HT-29 (cell line): Measurements from ENCODE around the gene RAB5B. TPM values are rescaled to one million over a fixed set of nuclear protein-coding genes. Genes with fewer than 3 reads are reported as not detected.

ENCODE experiments used
- DNase-seq: peaks from one replicate; pipeline ENCODE4 v3.0.0-alpha.2; 2015; ENCODE audit warnings: low spot score
- total RNA-seq: library from RNA; depleted of rRNA; stranded (reverse); fragments of >200 nt; shearing (Covaris generic); gene quantifications from 2 replicates; pipeline ENCODE4 v1.2.3, GENCODE V29; 2014

The RAB5B gene
- total RNA-seq, 1 experiment from 2014 or later, result 35.0 TPM

DNA sequence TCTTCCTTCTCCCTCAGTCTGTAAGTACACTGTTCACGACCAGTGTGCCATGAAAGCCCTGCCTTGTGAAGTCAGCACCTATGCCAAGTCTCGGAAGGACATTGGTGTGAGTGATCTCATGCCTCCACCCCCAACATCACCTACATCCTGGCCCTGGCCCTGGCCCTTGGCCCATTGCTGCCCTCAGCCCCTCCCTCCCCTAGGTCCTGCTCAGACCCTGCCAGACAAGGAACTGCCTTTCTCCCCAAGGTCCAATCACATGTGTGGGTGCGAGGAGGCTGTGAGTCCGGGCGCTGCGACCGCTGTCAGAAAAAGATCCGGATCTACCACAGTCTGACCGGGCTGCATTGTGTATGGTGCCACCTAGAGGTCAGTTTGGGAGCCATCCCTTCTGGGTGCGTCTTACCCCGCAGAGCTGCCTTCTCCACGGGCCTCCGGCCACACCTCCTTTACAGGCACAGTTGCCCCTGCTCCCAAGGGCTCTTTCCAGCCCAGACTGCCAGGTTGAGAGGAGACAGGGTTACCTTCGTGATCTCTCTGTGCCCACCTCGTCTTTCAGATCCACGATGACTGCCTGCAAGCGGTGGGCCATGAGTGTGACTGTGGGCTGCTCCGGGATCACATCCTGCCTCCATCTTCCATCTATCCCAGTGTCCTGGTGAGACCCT, 33.7 kb upstream of the RAB5B start:
- DNase-seq, result peak; percentile 91

DNA sequence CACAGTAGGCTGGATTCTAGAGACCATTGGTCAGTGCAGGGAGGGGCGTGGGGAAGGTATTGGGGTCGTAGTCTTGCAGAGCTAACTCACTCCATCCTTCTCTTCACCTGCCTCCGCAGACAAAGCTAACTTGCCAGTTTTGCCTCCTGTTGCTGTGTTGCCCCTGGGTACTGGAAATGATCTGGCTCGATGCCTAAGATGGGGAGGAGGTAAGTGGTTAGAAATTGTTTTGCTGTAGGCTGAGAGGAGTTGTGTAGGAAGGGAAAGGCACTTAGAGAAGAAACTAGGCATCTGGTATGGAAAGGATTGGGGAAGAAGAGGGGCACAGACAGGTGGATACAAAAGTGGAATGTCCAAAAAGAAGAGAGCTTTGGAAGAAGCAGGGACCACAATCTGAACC, 31.8 kb upstream of the RAB5B start:
- DNase-seq, result no peak

DNA sequence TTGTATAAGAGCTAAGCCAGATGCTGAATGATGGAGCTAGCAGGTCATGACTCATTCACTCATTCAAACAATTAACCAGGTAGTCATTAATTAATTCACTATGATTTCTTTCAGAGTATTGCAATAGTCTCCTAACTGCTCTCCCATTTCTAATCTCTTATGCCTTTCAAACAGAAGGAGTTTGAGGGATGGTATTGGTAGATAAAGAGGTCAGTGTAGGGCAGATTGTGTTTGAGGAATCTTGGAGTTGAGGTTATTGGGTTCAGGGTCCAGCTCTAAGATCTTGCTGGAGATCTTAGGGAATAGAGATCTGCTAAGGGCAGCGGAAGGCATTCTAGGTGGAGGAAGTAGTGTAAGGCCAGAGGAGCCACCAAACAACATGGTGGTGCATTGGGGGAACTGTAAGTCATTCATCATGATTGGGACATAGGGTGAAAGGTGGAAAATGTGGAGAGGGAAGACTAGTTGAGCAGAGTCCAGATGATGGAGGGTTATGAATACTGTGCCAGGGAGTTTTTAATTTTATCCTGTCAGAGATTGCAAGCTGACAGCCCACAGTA, 31.2 kb upstream of the RAB5B start:
- no peak for DNase-seq

DNA sequence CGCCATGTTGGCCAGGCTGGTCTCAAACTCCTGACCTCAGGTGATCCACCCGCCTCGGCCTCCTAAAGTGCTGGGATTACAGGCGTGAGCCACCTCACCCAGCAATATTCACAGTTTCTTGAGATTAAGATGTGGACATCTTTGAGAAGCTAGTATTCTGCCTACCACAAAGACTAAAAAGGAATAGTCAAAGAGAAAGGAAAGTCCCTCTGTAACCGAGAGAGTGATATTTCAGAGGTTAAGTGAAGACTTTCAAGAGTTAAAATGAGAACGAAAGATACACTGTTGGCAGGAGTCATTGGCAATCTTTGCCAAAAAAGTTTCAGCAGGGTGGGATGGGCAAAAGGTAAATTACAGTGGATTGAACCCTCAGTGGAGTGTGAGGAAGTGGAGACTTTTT, 27.3 kb upstream of the RAB5B start:
- DNase-seq, result no peak

DNA sequence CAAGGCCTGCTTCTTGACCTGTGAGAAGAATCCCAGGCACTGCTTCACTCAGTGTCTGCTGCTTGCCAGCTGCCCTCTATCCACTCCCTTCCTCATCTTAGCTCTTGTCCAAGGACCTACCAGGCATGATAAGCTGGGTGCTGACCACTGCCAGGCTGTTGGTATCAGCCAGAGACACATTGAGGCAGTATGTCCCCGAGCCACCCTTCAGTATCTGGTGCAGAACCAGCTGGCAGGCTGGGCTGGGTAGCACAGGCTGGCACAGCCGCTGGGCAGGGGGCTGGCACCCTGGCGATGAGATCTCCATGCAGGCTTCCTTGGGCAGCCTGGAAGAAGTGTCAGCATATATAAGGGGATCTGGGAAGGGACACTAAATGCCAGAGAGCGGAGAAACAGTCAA, 18.5 kb upstream of the RAB5B start:
- DNase-seq, result no peak

DNA sequence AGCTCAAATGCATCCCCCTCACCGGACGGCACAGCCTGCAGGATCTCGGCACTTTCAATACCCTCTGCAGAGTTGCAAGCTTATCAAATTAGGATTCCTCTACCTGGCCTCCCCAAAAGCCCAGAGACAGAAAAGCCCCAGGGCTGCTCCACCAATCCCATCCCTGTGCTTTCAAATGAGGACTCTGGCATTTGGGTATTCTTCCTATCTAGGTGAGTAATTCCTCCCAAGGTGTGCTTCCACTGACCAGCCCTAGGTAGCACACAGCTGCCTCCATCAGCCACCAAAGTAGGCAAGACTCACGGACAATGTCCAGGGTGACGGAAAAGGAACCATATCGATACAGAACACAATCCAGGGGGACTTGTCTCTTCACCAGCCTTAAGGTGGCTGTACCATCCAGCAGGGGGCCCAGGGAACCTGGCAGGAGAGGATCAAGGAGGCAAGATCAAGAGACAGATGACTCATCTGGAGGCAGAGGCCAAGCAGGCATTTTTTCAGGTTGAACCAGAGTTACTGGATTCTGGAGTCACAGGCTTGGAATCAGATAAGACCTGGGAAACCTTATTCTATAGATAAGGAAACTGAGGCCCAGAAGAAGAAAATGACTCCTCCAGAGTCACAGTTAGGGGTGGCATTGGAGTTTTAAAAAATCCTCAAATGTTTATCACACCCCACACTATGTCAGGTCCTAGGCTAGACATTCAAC, 17.9 kb upstream of the RAB5B start:
- DNase-seq, result peak; percentile 87

DNA sequence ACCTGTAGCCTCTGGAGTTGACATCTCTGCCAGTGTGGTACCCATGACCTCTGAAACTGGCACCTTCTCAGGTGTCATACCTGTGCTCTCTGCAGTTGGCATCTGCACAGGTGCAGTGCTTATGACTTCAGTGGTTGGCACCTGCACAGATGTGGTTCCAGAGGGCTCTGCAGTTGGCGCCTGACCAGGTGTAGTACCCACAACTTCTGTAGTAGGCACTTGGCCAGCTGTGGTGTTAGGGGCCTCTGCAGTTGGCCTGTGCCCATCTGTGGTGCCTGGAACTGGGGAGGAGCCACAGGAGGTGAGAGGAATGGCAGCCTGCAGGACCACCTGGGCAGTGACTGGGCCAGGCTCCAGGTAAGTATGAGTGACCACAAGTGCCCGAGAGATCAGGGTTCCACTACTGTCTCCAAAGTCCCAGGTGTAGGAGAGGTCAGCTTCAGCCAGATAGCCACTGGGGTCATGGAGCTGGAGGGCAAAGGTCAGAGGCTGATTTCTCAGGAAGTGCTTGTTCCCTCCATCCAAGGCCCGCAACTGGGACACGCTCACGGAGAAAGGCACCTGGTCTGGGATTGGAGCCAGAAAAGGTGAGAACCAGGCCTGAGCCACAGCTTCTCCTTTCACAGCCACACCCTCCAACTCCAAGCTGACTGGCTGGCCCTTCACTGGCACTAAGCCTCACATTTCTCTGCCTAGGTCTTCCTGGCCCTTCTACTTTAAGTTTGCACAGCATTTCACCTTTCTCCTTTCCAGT, 16.6 kb upstream of the RAB5B start:
- DNase-seq, result peak; percentile 50

DNA sequence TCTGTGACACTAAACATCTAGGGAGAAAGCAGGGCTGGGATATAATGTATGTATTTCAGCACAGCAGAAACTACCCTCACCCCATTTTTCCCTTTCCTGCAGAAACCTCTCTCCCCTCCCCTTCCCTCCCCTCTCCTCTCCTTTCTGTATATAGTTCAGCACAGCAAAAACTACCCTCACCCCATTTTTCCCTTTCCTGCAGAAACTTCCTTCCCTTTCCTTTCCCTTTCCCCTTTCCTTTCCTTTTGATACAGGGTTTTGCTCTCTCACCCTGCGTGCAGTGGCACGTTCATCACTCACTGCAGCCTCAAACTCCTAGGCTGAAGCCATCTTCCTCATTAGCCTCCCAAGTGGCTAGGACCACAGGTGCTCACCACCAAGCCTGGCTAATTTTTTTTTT, 10.1 kb upstream of the RAB5B start:
- no peak for DNase-seq

DNA sequence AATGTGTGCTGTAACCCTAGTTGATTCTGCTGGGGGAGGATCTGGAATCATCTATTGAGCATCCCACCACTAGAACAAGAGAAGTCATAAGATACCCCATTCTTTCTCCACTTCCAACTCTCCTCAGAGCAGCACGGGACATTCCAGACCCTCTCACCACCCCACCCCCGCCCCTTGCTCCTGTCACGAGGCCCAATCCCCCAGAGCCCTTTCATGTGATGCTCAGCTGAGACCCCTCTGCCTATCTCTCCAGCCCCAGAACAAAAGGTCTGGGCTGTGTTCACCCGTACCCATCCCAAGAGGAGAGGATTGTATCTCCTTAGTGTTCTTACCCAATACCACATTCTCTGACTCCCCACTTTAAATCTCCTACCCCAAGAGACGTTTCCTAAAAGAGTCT, 8.6 kb upstream of the RAB5B start:
- no peak for DNase-seq

DNA sequence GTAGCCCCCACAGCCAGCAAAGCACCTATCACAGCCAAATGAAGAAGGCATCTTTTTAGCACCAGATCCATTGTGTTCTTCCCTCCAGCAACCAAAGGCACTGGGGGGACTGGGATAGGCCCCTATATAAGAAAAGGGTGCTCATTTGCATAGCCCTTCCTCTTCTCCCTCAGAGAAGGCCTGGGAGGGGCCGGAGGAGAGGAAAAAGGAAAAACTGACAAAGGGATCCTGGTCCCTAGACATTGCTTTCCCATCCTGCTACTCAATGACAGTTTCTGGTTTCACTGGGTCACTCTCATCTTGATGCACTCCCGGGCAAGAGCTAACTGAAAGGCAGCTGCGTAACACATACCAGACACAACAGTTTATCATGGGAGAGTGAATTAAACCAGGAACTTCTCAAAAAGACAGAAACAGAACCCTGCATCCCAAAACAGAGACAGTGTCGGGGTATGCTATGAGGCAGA, 7.9 kb upstream of the RAB5B start, which contains the start of gene PMEL:
Gene PMEL, minus strand, starts transcription at position 102 of the 467 bp plus-strand sequence. Its CDS starts 31 bp downstream, at position 71.
- DNase-seq, result no peak

DNA sequence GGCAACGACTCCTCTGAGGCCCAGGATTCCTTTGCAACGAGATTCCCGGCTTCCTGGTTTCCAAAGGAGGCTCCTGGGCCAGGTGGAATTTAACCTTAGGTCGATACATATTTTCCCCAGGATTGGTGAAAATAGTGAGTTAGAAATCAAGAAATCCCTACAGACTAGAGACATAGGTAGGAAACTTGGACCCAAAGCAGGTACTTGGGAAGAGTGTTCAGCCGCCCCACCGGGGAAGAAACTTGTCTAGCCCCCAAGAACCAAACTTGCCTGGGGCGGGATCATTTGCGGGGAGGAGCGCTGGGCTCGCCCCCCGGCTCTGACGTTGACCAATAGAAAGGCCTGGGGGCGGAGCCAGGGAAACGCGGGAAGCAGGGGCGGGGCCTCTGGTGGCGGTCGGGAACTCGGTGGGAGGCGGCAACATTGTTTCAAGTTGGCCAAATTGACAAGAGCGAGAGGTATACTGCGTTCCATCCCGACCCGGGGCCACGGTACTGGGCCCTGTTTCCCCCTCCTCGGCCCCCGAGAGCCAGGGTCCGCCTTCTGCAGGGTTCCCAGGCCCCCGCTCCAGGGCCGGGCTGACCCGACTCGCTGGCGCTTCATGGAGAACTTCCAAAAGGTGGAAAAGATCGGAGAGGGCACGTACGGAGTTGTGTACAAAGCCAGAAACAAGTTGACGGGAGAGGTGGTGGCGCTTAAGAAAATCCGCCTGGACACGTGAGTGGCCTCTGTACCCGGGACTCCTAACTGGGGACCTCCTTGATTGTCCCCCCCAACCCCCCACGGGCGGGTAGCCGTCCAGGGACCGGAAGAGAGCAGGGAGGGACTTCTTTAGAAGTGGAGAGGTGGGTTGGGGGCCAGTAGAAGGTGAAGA, 7.2 kb upstream of the RAB5B start, which contains the start of gene CDK2:
Gene CDK2, plus strand, starts transcription at position 423 of the 874 bp plus-strand sequence. Its CDS starts 179 bp downstream, at position 602.
- peak; percentile 93 for DNase-seq

DNA sequence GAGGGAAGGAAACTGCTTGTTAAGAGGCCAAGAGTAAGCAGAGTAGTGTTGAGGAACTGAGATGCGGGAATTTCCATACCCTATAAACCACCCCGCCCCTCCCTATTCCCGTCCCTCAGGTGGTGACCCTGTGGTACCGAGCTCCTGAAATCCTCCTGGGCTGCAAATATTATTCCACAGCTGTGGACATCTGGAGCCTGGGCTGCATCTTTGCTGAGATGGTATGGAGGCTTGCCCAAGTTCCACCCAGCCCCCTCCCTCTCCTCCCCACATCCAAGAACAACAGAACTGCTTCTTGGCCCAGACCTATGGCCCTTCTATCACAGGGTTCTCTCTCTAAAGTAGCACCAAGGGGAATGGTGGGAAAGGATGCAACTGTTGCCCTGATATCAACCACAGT, 4.5 kb upstream of the RAB5B start:
- DNase-seq, result no peak

DNA sequence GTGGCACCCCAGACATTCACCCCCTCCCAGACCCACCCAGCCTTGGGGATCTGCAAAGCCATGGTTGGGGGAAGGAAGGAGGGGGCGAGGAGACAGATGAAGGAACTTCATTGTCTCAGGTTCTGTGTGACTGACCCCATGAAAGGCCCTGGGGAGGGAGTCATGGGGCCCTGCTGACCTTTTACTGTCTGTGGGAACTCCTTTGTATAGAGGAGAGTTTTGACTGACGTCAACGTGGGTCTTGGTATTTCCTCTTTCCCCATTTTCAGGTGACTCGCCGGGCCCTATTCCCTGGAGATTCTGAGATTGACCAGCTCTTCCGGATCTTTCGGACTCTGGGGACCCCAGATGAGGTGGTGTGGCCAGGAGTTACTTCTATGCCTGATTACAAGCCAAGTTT, 3.1 kb upstream of the RAB5B start:
- DNase-seq, result no peak

DNA sequence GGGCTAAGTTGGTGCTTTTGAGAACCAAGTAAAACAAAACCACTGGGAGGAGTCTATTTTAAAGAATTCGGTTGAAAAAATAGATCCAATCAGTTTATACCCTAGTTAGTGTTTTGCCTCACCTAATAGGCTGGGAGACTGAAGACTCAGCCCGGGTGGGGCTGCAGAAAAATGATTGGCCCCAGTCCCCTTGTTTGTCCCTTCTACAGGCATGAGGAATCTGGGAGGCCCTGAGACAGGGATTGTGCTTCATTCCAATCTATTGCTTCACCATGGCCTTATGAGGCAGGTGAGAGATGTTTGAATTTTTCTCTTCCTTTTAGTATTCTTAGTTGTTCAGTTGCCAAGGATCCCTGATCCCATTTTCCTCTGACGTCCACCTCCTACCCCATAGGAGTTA, 1.8 kb upstream of the RAB5B start:
- DNase-seq, result peak; percentile 30

DNA sequence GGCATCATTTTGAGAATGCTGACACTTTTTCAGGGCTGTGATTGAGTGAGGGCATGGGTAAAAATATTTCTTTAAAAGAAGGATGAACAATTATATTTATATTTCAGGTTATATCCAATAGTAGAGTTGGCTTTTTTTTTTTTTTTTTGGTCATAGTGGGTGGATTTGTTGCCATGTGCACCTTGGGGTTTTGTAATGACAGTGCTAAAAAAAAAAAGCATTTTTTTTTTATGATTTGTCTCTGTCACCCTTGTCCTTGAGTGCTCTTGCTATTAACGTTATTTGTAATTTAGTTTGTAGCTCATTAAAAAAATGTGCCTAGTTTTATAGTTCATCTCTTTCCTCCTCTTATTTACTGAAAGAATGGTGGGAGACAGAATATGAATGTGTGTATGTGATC, 1.4 kb upstream of the RAB5B start:
- DNase-seq, result no peak

DNA sequence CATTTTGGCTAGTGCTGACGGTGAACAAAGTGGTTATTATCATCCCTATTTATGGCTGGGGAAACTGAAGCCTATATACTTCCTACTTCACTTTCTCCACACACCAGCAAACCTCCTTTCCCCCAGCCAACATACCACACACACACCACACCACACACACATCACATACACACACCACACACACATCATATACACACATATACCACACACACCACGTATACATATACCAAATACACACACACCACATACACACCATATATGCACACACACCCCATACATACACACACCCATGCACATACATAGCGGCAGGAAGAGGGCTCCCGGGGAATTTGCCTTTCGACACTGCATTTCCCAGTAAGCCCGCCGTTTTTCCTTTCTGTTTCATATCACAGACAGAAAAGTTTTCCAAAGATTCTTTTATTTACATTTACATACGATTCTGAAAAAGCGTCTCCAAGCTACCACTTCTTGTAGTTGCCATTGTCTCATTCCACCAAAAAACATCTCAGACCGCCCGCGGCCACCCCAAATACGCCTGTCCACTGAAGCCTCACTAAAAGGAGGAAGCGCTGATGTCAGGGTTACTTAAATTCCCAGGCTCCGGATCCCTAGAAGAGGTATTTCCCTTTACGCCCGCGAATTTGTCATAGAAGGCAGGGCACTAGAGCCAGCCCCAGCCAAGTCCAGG, 823 bp upstream of the RAB5B start:
- no peak for DNase-seq

DNA sequence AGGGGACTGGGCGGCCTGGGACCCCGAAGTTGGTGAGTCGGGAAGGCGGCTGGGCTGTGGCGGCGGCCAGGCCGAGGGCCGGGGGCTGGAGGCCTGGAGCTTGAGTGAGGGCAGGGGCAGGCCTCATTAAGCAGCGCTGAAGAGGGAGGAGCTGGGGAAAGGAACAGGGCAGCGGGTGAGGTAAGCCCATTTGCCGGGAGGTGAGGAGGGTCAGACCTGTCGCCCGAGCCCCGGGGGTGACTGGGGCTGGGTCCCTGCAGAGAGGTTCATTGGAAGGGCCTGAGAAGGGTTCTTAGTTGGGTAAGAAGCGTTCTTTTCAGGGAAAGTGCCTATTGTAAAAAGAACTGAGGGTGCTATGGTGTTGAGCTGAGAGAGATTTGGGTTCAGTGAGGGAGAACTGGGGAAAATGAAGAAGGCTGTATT, 441 bp downstream of the RAB5B start:
- peak; percentile 51 for DNase-seq

DNA sequence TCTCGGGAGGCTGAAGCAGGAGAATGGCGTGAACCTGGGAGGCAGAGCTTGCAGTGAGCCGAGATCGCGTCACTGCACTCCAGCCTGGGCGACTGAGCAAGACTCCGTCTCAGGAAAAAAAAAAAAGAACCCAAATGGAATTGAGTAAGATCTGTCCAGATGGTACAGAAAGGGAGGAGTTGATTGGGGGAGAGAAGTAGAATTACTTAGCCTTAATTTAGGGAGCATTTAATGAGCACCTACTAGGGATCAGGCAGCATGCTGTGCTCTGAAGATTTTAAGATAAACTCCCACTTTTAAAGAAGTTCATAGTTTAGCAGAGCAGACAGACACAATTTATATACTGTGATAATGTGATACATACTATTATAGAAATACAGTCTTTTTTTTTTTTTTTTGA, 4.5 kb downstream of the RAB5B start:
- no peak for DNase-seq

DNA sequence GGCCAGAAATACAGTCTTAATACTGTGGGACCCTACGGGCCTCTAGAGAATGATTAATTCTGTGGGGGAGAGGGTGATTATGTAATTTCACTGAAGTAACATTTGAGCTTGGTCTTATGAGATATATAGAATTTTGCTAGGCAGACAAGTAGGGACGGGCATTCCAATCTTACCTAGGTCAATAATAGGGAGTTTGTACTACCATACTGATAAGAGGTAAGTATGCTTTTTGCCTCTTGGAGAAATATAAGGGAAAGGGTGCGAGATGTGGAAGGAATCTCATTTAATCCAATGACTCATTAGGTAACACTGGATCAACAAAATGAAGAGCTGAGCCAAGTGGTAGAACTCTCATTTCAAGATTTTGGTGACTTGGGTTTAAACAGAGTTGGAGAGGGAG, 5.2 kb downstream of the RAB5B start:
- no peak for DNase-seq

DNA sequence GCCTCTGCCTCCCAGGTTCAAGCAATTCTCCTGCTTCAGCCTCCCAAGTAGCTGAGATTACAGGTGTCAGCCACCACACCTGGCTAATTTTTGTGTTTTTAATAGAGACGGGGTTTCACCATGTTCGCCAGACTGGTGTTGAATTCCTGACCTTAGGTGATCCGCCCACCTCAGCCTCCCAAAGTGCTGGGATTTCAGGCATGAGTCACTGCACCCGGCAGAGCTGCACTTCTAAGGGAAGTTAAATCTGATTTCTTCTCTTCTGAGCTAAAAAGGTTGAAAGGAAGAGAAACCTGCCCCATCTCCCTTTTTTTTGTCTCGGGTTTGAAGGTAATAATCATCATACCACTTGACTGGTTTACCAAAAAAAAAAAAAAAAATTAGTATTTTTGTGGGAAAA, 8.0 kb downstream of the RAB5B start:
- peak; percentile 53 for DNase-seq
